Measurements from ENCODE around the gene APOBR.
A peak's percentile ranks its signal among the peaks of the same experiment; 100 is the strongest.
"Not testable (repeated sequence)": the region's sequence is repeated elsewhere in the genome, so short reads cannot be mapped to it uniquely, and the experiment has no call there.

The APOBR gene

GRCh38 chr16:28528463-28528867 is 34.0 kb downstream of the APOBR start:
- DNase-seq, result no peak

DNA sequence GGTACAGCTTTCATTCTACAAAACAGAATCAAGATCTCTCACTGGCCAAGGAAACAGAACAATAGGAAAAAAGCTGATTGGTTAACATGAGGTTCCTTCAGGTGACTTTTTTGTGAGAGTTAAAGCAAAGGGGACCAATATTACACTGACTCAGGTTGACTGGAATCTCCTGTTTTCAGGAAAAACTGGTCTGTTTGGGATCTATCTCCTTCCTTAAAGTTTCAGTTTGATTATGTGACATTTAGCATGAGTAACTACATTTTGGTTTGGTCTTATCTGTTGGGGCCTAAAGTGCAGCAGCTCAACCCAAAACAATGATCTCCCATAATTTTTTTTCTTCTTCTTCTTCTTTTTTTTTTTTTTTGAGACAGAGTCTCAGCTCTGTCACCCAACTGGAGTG is 34.7 kb downstream of the APOBR start:
- no peak for DNase-seq

DNA sequence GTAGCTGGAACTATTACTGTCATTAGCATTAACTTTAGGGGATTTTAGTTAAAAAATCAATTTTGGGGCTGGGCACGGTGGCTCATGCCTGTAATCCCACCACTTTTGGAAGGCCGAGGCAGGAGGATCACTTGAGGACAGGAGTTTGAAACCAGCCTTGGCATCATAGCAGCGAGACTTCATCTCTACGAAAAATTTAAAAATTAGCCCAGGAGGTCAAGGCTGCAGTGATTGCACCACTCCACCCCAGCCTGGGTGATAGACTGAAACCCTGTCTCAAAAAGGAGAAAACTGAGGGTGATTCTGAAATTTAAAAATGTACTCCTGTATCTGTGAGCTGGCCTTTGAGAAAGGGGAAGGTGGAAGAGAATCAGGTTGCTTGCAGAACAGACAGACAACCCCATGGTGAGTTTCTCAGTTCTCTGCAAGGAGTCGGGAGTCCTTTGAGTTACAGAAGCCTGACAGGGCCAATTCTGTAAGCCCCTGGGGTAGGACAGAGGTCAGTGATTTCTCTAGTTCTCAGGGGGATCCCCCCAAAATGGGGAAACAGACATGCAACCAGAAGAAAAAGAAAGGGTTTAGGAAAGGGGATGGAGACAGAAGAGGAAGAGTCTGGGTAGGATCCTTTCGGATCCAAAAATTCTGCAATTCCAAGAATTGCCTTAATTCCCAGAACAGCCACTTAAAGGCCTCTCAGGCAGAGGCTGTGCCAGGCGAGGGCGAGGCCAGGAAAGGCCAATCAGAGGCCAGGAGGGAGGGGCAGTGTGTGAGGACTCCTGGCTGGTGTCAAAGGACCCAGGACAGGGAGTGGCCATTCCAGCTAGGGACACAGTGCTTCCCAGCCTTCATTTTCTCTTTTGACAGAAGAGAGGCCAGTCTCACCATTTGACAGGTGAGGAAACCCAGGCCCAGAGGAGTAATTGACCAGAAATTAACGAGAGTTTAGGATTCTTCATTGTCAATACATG is 37.6 kb downstream of the APOBR start:
- no peak for DNase-seq

- no peak for DNase-seq
Measured at GRCh38 chr16:28532940-28533647, 38.7 kb downstream of the APOBR start.

GRCh38 chr16:28534542-28535373 is 40.3 kb downstream of the APOBR start:
- no peak for DNase-seq

DNA sequence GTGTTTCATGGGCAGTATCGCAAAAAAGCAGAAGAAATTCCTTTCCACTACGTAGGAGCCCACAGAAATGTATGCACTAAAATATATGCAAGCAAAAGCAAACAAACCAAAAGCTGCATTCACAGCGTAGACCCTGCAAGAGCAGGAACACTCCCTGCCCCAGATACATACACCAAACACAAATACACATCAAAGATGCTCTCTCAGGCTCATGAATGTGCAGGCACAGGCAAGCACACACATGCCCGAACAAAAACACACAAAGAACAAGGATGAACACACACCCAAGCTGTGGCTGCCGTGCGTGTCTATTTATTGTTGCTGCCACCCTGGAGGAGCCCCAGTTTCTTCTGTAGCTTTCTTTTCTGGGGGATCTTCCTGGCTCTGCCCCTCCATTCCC is 42.6 kb downstream of the APOBR start:
- DNase-seq, result peak; percentile 14

DNA sequence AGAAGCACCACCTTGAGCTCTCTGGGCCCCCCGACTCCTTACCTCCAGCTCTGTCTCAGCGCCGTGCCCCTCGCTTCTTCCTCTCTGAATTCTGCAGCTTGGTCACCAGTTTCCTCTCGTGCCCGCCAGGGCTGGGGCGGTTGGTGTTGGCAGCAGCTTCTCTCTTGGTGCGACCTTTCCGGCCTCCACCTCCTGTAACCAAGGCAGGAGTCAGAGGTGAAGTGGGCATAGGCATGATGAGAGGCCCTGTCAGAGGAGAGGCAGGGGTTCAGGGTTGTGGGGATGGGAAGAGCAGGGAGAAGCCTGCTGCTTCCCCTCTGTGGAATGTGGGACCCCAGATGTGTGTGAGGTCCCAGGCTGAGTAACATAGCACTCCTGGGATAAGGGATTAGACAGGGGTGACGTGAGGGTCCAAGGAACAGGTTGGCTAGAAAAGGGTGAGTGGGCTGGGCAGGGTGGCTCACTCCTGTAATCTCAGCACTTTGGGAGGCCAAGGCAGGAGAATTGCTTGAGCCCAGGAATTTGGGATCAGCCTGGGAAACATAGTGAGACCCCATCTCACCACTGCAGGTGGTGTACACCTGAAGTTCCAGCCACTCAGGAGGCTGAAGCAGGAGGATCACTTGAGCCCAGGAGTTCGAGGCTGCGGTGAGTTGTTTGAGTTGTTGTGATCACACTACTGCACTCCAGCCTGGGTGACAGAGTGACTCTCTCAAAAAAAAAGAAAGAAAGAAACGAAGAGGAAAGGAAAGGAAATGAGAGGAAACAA is 43.7 kb downstream of the APOBR start:
- no peak for DNase-seq

DNA sequence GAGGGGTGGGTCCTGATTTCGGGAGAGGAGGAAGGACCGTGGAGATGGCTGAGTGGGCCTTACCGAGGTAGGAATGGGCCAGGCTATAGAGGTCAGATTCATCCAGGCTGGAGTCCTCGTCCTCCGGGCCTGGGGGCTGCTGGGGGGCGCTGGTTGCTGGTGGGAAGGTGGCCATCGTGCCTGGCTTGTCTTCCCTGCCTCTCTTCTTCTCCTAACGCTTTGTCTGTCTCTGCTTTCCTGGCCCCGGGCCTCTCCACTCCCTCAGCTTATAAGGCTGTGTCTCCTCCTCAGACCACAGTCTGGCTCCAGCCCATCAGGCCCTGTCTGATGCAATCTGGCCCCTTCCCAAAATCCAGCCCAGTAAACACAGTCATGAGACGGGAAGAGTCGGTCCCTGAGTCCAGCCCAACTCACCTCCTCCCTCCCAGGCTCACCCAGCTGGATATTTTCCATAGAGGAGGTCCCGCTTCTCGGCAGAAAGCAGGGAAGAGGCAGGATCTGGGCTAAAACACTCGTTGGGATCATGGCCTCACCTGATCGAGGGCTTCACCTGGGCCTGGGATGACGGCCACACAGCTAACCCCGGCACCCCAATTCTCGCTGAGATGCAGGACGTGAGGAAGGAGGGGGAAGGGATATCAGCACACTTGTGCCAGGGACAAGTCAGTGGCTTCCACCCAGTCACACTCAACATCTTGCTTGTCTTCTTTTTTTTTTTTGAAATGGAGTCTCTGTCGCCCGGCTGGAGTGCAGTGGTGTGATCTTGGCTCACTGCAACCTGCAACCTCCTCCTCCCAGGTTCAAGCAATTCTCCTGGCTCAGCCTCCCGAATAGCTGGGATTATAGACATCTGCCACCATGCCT is 44.5 kb downstream of the APOBR start, which contains the start of gene NUPR1:
Gene NUPR1, minus strand, starts transcription at position 242 of the 864 bp plus-strand sequence. Its CDS starts 67 bp downstream, at position 175.
- DNase-seq, result no peak

DNA sequence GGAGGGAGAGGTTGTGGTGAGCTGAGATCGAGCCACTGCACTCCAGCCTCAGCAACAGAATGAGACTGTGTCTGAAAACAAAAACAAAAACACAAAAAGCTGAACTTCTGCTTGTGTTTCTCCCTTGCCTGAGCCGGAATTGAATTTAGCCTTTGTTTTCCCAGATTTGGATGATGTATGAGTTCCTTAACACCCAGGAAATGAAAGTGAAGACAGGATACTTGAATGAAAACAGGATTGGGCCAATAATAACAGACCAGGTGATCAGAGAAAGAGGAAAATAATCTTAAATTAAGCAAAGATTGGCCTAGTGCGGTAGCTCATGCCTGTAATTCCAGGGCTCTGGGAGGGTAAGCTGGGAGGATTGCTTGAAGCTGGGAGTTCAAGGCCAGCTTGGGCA is 45.9 kb downstream of the APOBR start:
- no peak for DNase-seq

DNA sequence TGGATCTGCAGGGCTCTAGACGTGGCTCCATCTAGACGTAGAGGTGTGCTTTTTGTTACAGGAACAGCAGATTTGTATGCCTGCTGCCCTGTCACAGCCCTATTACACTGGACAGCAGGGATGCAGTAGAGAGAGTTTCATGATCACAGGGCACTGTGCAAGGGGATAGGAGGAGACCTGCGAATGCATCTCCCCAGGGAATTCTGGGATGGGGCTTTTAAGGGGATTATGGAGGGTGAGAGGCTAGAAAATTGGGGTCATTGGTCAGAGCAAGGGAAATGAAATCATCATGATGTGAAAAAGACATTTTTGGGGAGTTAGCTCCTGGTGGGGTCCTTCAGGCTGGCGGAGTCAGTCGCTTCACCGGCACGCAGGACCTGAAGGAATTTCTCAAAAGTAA is 48.2 kb downstream of the APOBR start:
- no peak for DNase-seq

GRCh38 chr16:28543072-28543471 is 48.6 kb downstream of the APOBR start:
- no peak for DNase-seq

DNA sequence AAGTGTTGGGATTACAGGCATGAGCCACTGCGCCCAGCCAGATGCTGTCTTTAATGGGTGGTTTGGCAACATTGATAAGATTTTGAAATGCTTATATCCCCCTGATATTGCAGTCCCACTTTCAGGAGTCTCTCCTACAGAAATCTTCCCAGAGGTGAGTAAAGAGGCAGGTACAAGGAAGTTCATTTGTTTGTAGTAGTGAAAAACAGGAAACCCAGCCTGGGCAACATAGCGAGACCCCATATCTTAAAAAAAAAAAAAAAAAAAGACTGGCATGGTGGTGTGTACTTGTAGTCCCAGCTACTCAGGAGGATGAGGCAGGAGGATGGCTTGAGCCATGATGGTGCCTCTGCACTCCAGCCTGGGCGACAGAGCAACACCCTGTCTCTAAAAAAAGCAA is 50.6 kb downstream of the APOBR start:
- no peak for DNase-seq

GRCh38 chr16:28545964-28546363 is 51.5 kb downstream of the APOBR start:
- DNase-seq, result not testable (repeated sequence)

DNA sequence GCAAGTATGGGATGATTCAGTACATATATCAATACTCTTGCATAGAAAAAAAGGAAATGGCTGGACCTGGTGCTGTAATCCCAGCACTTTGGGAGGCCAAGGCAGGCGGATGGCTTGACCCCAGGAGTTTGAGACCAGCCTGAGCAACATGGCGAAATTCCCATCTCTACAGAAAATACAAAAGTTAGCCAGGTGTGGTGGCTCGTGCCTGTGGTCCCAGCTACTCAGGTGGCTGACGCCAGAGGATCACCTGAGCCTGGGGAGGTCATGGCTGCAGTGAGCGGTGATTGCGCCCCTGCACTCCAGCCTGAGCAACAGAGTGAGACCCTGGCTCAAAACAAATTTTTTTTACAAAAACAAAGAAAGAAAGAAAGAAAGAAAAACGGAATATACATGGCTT is 52.2 kb downstream of the APOBR start:
- no peak for DNase-seq

GRCh38 chr16:28548306-28548802 is 53.9 kb downstream of the APOBR start:
- no peak for DNase-seq

Data from NCI-H2171 (cell line).